ENCODE results near the gene STUM.

STUM gene

DNA sequence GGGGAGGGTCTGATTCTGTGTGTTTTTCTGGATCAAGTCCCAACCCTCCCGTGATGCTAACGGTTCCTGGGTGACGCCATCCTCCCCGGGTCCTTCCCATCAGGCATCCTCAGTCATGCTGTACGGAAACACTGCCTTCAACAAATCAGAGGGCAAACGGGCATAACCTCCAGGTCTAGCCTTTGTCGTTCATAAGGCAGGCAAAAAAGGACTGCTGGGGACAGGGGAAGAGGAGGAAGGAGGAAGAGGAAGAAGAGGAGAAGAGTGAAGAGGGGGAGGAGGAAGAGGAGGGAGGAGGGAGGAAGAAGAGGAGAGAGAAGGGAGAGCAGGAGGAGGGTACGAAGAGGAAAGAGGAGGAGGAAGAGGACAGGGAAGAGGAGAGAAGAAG is 106.1 kb downstream of the STUM start:
- DNase-seq (ENCODE audit: low read depth), result no peak

DNA sequence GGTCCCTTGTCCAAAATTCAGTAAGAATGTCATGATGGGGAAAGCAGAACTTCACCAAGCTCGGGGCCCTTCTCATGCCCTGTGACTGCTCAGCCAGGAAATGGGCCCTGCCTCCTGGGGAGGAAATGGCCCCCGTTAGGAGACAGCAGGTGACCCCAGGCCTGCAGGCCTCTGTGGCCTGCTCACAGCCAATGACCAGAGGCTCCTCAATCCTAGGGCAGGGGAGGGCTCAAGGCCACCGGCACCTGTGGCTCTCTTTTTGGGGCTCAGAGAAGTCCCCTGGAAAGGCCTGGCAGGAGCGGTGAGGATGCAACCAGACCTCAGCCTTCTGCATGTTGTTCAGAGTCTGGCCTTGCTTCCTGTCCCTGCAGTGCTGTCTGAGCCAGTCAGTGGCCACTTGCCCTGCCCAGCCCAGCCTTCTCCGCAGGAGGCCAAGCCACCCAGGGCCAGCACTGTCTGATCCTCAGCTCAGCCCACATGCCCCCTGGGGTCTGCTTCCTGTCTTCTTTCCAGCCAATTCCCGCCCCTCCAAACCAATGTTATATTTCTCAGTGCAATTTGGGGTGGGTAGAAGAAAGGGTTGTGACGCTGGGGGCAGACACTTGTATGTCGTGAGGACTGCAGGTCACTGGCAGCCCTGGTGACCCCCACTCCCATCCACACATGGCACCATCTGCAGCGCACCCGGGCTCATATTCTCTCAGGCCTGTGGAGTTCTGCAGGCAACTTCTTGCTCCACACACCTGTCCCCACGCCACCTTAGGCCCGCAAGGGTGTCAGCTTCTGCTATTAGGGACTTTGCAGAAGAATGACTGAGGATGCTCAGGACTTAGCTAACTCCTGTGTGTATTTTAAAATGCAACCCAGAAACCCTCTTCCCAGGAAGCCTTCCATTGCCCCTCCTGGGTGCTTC is 106.9 kb downstream of the STUM start:
- DNase-seq (ENCODE audit: low read depth), result no peak

DNA sequence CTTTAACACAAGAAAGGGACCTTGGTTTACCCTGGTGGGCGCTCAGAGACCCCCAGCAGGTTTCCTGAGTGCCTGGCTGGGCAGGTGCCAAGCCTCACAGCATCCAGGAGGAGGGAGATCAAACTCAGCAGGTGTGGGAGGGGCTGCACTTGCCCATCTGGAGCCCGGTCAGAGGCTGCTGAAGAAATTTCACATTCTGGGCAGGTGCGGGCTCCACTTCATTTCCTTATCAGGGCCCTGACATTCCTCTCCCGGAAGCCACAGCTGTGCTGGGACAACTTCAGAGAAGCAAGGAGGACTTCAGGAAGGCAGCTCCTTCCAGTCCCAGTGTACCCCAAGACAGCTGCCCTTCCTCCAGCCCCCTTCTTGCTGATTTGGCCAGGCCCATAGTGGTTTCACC is 107.6 kb downstream of the STUM start:
- no peak for DNase-seq (ENCODE audit: low read depth)

DNA sequence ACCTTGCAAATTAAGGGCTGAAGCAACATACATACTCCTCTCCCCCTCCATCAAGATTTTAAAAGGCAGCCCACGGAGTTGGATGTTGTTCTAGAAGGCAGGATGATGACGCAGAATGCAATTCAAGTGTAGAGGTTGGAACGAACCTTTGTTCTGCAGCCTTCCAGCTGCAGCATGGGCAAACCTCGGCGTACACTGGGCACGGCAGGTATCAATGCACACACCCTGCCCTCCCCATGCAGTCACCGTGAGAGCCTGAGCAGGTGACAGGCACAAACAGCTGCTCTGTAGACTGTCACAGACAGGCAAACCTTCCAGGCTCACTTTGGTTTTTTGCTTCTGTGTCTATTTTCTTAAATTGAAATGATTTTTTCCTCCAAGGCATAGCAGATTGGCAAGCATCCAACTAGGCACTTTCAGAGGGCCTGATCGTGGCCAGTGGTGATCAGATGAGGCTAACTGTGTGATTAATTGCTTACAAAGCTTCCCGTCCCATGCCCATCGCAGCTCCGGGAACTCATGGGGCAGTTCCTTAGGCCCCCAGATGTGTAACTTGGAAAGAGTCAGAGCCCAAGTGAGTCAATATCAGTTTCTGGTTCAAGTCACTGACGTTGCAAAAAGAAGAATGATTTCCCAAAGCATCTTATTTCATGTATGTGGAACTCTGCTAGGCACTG is 108.2 kb downstream of the STUM start:
- DNase-seq (ENCODE audit: low read depth), result no peak

DNA sequence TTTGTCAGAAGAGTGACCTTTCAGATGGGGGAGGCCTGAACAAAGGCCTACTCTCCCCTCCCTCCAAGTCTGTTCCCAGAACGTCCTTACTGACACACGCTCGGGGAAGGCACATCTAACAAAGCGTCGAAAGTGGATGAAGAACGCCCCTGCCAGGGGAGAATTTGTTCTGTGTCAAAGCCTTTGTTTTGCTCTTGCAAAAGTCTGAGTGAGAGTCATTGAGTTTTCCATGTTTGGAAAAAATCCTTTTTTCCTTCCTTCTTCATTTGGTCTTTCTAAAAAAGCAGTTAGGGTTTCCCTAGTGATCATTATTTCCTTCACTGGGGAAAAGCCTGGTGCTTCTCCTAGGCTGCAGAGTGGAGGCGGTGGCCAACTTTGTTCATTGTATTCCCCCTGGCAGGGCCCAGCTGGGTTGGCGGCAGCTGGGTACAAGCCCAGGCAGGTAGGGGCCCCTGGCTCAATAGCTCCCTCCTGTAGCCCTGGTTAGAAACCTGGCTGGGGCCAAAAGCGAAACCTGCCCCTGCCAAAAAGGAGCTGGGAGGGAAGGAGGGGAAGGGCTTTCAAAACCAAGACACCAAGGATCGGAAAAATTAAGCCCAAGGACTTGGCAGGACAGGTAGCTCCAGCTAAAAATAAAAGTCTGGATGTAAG is 109.5 kb downstream of the STUM start:
- DNase-seq (ENCODE audit: low read depth), result no peak

DNA sequence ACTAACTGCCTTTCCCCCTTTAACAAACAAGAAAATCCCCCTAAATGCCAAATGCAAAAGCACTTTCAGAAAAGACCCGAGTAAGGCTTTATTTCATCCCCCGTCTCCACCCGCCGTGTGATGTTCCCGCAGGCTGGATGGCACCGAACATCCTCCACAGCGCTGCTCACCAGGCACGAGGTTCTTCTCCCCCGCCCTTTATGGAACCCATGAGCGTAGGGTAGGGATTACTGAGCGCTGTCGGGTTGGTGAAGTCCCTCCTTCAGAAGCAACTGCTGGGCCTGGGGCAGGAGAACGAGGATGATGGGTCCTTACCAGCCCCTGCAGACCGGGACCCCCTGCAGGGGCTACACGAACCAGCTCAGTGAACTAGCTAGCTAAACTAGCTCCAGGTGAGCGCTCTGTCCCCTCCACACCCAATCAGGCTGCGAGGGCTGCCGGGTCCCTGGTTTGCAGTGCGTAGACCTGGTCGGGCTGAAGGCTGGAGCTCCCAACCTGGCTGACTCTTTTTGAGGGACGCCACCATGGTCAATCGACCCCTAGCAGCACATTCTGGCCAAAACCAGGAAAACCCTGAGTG is 110.1 kb downstream of the STUM start:
- DNase-seq (ENCODE audit: low read depth), result no peak

Data from stimulated activated CD8-positive, alpha-beta memory T cell treated with anti-CD3 and anti-CD28 coated beads, Interleukin-12 subunit alpha, Interleukin-12 subunit beta, amount 100 ng/mL, for 4 hours (primary cell).